ACC112 (cell line): ENCODE measurements around the gene FAM200C.
"Not testable (repeated sequence)": the region's sequence is repeated elsewhere in the genome, so short reads cannot be mapped to it uniquely, and the experiment has no call there.

ENCODE experiments used
- H2AFZ ChIP-seq: fragments of 200-600 bp; sonication (generic); one replicate; pipeline ENCODE4 v1.6.0; 2017; ENCODE audit warnings: antibody characterized with exemption, low read length; ENCODE audit not compliant: unreplicated experiment
- H3K27ac ChIP-seq: fragments of 200-600 bp; sonication (generic); 2 replicates; pipeline ENCODE4 v1.5.1; 2014; ENCODE audit warnings: low read depth, mild to moderate bottlenecking, antibody characterized with exemption, low read length, moderate library complexity
- H3K27me3 ChIP-seq: fragments of 200-600 bp; sonication (generic); 2 replicates; pipeline ENCODE4 v1.6.1; 2014; ENCODE audit warnings: mild to moderate bottlenecking, antibody characterized with exemption, low read length, moderate library complexity, mixed read lengths; ENCODE audit not compliant: insufficient read depth
- H3K36me3 ChIP-seq: fragments of 200-600 bp; sonication (generic); 2 replicates; pipeline ENCODE4 v1.6.1; 2016; ENCODE audit warnings: mild to moderate bottlenecking, antibody characterized with exemption, low read length, moderate library complexity, mixed read lengths; ENCODE audit not compliant: insufficient read depth
- H3K4me1 ChIP-seq: fragments of 200-600 bp; sonication (generic); one replicate; pipeline ENCODE4 v1.6.1; 2016; ENCODE audit warnings: low read length, mixed read lengths; ENCODE audit not compliant: insufficient read depth, unreplicated experiment, control insufficient read depth
- H3K4me3 ChIP-seq: fragments of 200-600 bp; sonication (generic); 2 replicates; pipeline ENCODE4 v1.5.1; 2014; ENCODE audit warnings: mild to moderate bottlenecking, low read depth, low read length
- H3K79me2 ChIP-seq: fragments of 200-600 bp; sonication (generic); one replicate; pipeline ENCODE4 v1.6.0; 2016; ENCODE audit warnings: low read length; ENCODE audit not compliant: control insufficient read depth, unreplicated experiment, insufficient read depth

FAM200C gene

DNA sequence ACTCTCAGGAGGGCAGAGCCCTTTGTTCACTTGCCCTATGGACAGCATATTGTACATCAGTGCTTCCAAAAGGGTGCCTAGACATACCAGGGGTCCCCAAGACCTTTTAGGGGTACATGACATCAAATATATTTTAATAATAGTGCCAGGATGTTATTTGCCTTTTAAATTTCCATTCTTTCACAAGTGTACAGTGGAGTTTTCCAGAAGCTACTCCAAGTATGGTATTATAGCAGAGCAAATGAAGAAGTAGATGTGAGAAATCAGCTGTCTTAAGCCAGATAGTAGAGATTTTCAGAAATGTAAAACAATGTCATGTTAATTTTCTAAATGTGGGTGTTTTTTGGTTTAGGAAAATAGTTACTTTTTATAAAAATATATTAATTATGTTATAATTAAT is 37.4 kb upstream of the FAM200C start:
- Histone ChIP-seq H2AFZ (no peak overlapping the region), H3K36me3 (no peaks in the 10 kb centered on the region), H3K79me2 (no peaks in the 10 kb centered on the region), H3K4me3 (no peak overlapping the region), H3K4me1 (peaks cover 5% of the 10 kb centered on the region), H3K27ac (no peak overlapping the region), H3K27me3 (peaks cover 7% of the 10 kb centered on the region)

- not testable (repeated sequence) for H3K36me3 ChIP-seq, H3K4me1 ChIP-seq, H3K27ac ChIP-seq, H3K4me3 ChIP-seq, H2AFZ ChIP-seq, H3K27me3 ChIP-seq, H3K79me2 ChIP-seq
These were observed 36.8 kb upstream of the FAM200C start for GRCh38 chr5:160436661-160437060.

DNA sequence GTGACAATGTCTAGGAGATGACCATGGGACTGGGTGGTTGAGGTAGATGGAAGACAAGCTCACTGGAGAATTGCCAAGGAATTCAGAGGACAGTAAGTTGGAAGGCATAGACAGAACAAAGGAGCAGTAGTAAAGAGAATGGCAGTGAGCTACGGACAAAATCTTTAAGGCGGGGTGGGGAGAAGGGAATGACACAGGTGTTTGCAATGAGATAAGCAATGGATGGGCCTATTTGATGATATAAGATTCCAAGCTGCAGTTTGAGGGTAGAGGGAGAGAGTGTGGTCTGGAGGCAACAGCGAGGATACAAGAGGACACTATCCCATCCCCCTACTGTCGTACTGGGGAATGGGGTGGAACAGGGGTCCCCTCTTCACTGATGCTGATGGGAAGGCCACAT is 36.2 kb upstream of the FAM200C start:
- Histone ChIP-seq H3K79me2 (no peaks in the 10 kb centered on the region), H3K27ac (no peak overlapping the region), H3K4me3 (no peak overlapping the region), H3K4me1 (peaks cover 5% of the 10 kb centered on the region), H3K36me3 (no peaks in the 10 kb centered on the region), H3K27me3 (peaks cover 7% of the 10 kb centered on the region), H2AFZ (no peak overlapping the region)

DNA sequence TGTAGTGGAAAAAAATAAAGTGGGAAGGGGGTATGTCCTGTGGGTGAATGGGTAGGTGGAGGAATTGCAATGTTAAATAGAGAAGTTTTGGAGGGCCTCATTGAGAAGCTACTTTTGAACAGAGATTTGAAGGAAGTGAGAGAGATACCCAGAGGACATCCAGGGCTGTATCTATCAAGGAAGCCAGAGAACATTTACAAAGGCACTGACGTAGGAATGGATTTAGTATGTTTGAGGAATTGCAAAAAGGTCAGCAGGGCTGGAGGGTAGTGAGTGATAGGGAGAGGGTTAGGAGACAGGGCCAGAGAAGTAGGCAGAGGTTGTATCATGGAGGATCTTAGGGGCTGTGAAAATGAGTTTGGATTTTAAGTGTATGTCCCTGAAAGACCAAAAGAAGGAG is 35.7 kb upstream of the FAM200C start:
- Histone ChIP-seq H3K79me2 (no peaks in the 10 kb centered on the region), H2AFZ (no peak overlapping the region), H3K27ac (no peak overlapping the region), H3K4me1 (peaks cover 5% of the 10 kb centered on the region), H3K4me3 (no peak overlapping the region), H3K36me3 (no peaks in the 10 kb centered on the region), H3K27me3 (peaks cover 7% of the 10 kb centered on the region)

DNA sequence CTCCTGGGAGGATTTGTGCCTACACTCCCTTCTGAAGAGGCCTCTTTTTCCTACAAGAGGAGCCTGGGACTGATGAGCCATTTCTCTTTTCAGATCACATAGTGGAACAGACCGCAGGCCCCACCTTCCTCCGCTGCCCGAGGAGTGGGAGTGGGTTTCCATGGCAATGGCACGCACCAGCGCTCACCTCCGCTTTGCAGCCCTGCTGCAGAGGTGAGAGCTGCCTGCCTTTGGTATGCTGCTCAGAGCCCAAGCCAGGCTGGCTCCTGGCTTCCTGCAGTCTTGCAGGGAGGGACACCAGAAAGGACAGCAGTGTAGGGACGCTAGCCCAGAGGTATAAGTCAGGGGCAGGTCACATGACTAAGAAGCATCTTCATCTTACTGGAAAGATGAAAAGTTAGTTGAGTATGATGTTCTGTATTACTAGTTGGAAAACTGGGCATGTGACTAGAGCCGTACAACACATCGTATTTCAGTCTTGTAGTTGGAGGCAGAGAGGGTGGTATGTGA is 34.2 kb upstream of the FAM200C start:
- no peak overlapping the region for H2AFZ ChIP-seq
- peaks cover 7% of the 10 kb centered on the region for H3K27me3 ChIP-seq
- H3K27ac ChIP-seq = no peak overlapping the region
- no peaks in the 10 kb centered on the region for H3K79me2 ChIP-seq
- 0 out of 2 replicates have a peak, but pooled peaks cover 1% of the 10 kb centered on the region for H3K36me3 ChIP-seq
- H3K4me3 ChIP-seq = no peak overlapping the region
- H3K4me1 ChIP-seq = peaks cover 5% of the 10 kb centered on the region

GRCh38 chr5:160432787-160433186 is 32.9 kb upstream of the FAM200C start:
- Histone ChIP-seq H3K27ac (no peak overlapping the region), H3K4me1 (no peaks in the 10 kb centered on the region), H2AFZ (no peak overlapping the region), H3K36me3 (peaks cover 12% of the 10 kb centered on the region), H3K4me3 (no peak overlapping the region), H3K79me2 (no peaks in the 10 kb centered on the region), H3K27me3 (peaks cover 7% of the 10 kb centered on the region)

DNA sequence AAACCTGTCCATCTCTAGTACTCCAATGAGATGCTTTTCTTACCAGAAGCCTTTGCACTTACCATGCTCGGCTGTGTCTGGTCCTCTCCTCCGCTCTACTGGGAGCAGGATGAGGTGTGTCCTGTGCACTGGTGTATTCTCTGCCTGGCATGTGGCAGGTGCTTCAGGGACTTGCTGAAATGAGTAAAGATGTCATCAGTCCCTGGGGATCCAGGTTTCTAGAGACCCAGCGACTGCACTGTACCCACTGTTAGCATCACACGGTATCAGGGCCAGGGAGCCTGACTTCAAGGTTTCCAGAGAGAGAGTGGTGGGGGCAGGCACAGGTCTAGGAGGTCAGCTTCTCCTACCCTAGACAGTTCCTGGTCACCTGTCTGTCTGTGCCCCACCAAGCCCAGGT is 32.3 kb upstream of the FAM200C start:
- Histone ChIP-seq H3K36me3 (peaks cover 14% of the 10 kb centered on the region), H3K27me3 (peaks cover 5% of the 10 kb centered on the region), H3K27ac (no peak overlapping the region), H3K4me3 (no peak overlapping the region), H2AFZ (no peak overlapping the region), H3K79me2 (no peaks in the 10 kb centered on the region), H3K4me1 (no peaks in the 10 kb centered on the region)

DNA sequence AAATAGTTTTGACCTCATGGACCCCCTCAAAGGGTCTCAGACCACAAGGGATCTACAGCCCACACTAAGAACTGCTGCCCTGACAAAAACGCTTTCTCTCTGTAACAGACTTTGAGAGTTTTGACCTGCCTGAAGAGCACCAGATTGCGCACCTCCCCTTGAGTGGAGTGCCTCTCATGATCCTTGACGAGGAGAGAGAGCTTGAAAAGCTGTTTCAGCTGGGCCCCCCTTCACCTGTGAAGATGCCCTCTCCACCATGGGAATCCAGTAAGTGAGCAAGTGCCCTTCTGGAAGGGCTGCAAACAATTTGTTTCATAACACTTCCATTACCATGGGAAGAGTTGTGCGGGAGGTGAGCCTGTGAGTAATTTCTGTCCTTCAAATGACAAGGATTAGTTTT is 27.8 kb upstream of the FAM200C start:
- Histone ChIP-seq H3K4me3 (no peak overlapping the region), H3K79me2 (peaks cover 32% of the 10 kb centered on the region), H3K27ac (no peak overlapping the region), H3K4me1 (peaks cover 24% of the 10 kb centered on the region), H3K27me3 (no peaks in the 10 kb centered on the region), H2AFZ (no peak overlapping the region), H3K36me3 (peaks cover 28% of the 10 kb centered on the region)

- Histone ChIP-seq H3K27me3 (no peaks in the 10 kb centered on the region), H3K4me1 (peaks cover 37% of the 10 kb centered on the region), H3K4me3 (peak overlapping the region; percentile 86), H3K79me2 (peaks cover 48% of the 10 kb centered on the region), H3K27ac (no peak overlapping the region), H2AFZ (no peak overlapping the region), H3K36me3 (peaks cover 17% of the 10 kb centered on the region; the same call in 1 of the 2 replicates)
These were observed 23.2 kb upstream of the FAM200C start for GRCh38 chr5:160423099-160423498.

DNA sequence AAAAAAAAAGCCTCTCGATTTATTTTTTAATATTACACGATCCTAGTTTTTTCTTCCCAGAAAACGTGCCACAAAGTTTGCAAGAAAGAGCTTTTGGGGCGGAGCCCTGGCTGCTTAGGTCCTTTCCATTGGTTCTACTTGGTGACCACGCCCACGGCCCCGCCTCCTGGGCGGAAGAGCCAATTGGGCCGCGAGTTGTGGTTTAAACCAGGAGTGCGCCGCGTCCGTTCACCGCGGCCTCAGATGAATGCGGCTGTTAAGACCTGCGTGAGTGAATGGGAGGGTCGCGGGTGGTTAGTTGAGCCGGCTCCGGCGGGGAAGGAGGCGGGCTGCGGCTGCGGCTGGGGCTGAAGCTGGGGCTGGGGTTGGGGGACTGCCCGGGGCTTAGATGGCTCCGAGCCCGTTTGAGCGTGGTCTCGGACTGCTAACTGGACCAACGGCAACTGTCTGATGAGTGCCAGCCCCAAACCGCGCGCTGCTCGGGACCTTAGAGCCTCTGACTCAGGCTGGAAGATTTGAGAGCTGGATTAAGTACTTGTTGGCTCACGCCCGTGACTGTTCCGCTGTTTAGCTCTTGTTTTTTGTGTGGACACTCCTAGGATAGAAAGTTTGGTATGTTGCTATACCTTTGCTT is 21.9 kb upstream of the FAM200C start, which contains the start of gene PTTG1:
PTTG1 (plus strand) TSS at position 231 of the 634 bp plus-strand sequence. CDS start 458 bp downstream, outside the sequence.
- Histone ChIP-seq H3K4me1 (peaks cover 42% of the 10 kb centered on the region), H3K36me3 (peaks cover 12% of the 10 kb centered on the region; the same call in 1 of the 2 replicates), H3K79me2 (peaks cover 61% of the 10 kb centered on the region), H3K27ac (peak within 1 kb of the TSS; percentile 58), H3K27me3 (no peaks in the 10 kb centered on the region), H2AFZ (peak within 1 kb of the TSS; percentile 68), H3K4me3 (peak within 1 kb of the TSS; percentile 86)

DNA sequence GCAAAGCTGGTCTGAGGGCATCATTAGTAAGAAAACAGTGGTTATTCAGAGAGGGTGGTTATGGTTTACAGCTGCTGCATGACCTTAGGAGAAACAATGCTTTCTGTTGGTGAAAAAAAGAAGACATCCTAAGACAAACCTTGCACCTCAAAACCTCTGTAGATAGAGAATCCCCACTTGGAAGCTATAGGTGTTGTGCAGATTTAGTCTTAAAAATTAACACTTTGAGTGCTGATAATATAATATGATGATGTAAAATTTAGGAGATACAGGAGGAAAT is 20.4 kb upstream of the FAM200C start:
- Histone ChIP-seq H3K4me3 (peak overlapping the region; percentile 90; the same call in 1 of the 2 replicates), H3K27me3 (no peaks in the 10 kb centered on the region), H3K36me3 (peaks cover 12% of the 10 kb centered on the region; the same call in 1 of the 2 replicates), H3K27ac (no peak overlapping the region), H3K4me1 (peaks cover 42% of the 10 kb centered on the region), H2AFZ (peak overlapping the region; percentile 77), H3K79me2 (peaks cover 63% of the 10 kb centered on the region)
